ENCODE data around the gene RFX1.
"Not testable (repeated sequence)": the region's sequence is repeated elsewhere in the genome, so short reads cannot be mapped to it uniquely, and the experiment has no call there.

Gene RFX1

GRCh38 chr19:14006085-14006765 lies at the start of gene RFX1:
TSS of gene RFX1 (minus strand) at chr19:14006320. CDS start at chr19:13993843, 12,477 bp downstream.
- DNase-seq (ENCODE audit: low read depth) = peak; percentile 100

- DNase-seq (ENCODE audit: low read depth) = no peak
These were observed 49.3 kb upstream of the RFX1 start for GRCh38 chr19:14055396-14055795.

- DNase-seq (ENCODE audit: low read depth) = no peak
These were observed 48.6 kb upstream of the RFX1 start for GRCh38 chr19:14054721-14055120.

- no peak for DNase-seq (ENCODE audit: low read depth)
These were observed 48.0 kb upstream of the RFX1 start for GRCh38 chr19:14054099-14054498.

- no peak for DNase-seq (ENCODE audit: low read depth)
These were observed 47.4 kb upstream of the RFX1 start for GRCh38 chr19:14053500-14053899.

- no peak for DNase-seq (ENCODE audit: low read depth)
These were observed 46.9 kb upstream of the RFX1 start for GRCh38 chr19:14053032-14053431.

- DNase-seq (ENCODE audit: low read depth) = no peak
These were observed 46.4 kb upstream of the RFX1 start for GRCh38 chr19:14052470-14052869.

GRCh38 chr19:14051980-14052379 lies 45.9 kb upstream of the RFX1 start:
- DNase-seq (ENCODE audit: low read depth) = no peak

- DNase-seq (ENCODE audit: low read depth) = not testable (repeated sequence)
These were observed 44.8 kb upstream of the RFX1 start for GRCh38 chr19:14050961-14051360.

- DNase-seq (ENCODE audit: low read depth) = no peak
These were observed 44.4 kb upstream of the RFX1 start for GRCh38 chr19:14050512-14050911.

GRCh38 chr19:14048443-14049153 lies 42.5 kb upstream of the RFX1 start:
- peak; percentile 68 for DNase-seq (ENCODE audit: low read depth)

- not testable (repeated sequence) for DNase-seq (ENCODE audit: low read depth)
These were observed 41.7 kb upstream of the RFX1 start for GRCh38 chr19:14047866-14048265.

- peak; percentile 26 for DNase-seq (ENCODE audit: low read depth)
These were observed 36.8 kb upstream of the RFX1 start for GRCh38 chr19:14042659-14043608.

- DNase-seq (ENCODE audit: low read depth) = no peak
These were observed 33.1 kb upstream of the RFX1 start for GRCh38 chr19:14039181-14039580.

GRCh38 chr19:14035706-14036105 lies 29.6 kb upstream of the RFX1 start:
- no peak for DNase-seq (ENCODE audit: low read depth)

- not testable (repeated sequence) for DNase-seq (ENCODE audit: low read depth)
These were observed 29.0 kb upstream of the RFX1 start for GRCh38 chr19:14035159-14035558.

GRCh38 chr19:14033946-14034345 lies 27.8 kb upstream of the RFX1 start:
- DNase-seq (ENCODE audit: low read depth) = no peak

- peak; percentile 73 for DNase-seq (ENCODE audit: low read depth)
These were observed 25.8 kb upstream of the RFX1 start, which contains the start of gene IL27RA for GRCh38 chr19:14031719-14032480. TSS of gene IL27RA (plus strand) at chr19:14031762. CDS start at chr19:14031873, 111 bp downstream.

- peak; percentile 63 for DNase-seq (ENCODE audit: low read depth)
These were observed 25.0 kb upstream of the RFX1 start for GRCh38 chr19:14030997-14031718.

GRCh38 chr19:14028901-14029300 lies 22.8 kb upstream of the RFX1 start:
- no peak for DNase-seq (ENCODE audit: low read depth)

Measured in activated gamma-delta T cell treated with anti-CD3 and anti-CD28 coated beads, Interleukin-2, amount 50 U/mL, for 16 hours (primary cell).